ENCODE measurements around the gene PLD1. TPM values are rescaled to one million over a fixed set of nuclear protein-coding genes. Genes with fewer than 3 reads are reported as not detected.

The PLD1 gene
- total RNA-seq, 4 donors from 2014 or later: 30.9 to 67.9 (median 56.0) TPM

GRCh38 chr3:171574556-171575240 is 235.6 kb downstream of the PLD1 start:
- H3K4me1 ChIP-seq: no peaks in the 10 kb centered on the region
- WGBS, 2 donors: 76 to 81% methylated on average over 6 of the region's 6 CpGs
- H3K27me3 ChIP-seq: no peaks in the 10 kb centered on the region
- H3K36me3 ChIP-seq: no peaks in the 10 kb centered on the region
- no peak overlapping the region for H3K27ac ChIP-seq
- no peak for TF ChIP-seq CTCF (IDR thresholded peaks at IDR 0.05)
- TF ChIP-seq POLR2A (IDR thresholded peaks at IDR 0.05): no peak
- DNase-seq: no peak
- intact Hi-C loops (cut with DNase I): no loop called here
- H3K9me3 ChIP-seq: no peaks in the 10 kb centered on the region
- no peak overlapping the region for H3K4me3 ChIP-seq

- intact Hi-C loops (cut with DNase I): loop anchor here (10.0 kb wide), 2 partner anchors 515 to 605 kb away; no protein-coding TSS in a partner anchor
- peak in 1 of 6 experiments; percentile 5 for TF ChIP-seq CTCF (IDR thresholded peaks at IDR 0.05)
- TF ChIP-seq POLR2A (IDR thresholded peaks at IDR 0.05): no peak
- WGBS, 2 donors: 84 to 89% methylated on average over 7 of the region's 7 CpGs
Measured at GRCh38 chr3:171569571-171570132, 240.6 kb downstream of the PLD1 start.

GRCh38 chr3:171568766-171569165 is 241.5 kb downstream of the PLD1 start:
- H3K4me3 ChIP-seq: no peak overlapping the region
- H3K27ac ChIP-seq: no peak overlapping the region
- H3K36me3 ChIP-seq: no peaks in the 10 kb centered on the region
- intact Hi-C loops (cut with DNase I): loop anchor here (10.0 kb wide), 2 partner anchors 514 to 604 kb away; no protein-coding TSS in a partner anchor
- TF ChIP-seq CTCF (IDR thresholded peaks at IDR 0.05): no peak
- no peak for TF ChIP-seq POLR2A (IDR thresholded peaks at IDR 0.05)
- H3K27me3 ChIP-seq: no peaks in the 10 kb centered on the region
- no peaks in the 10 kb centered on the region for H3K9me3 ChIP-seq
- H3K4me1 ChIP-seq: no peaks in the 10 kb centered on the region
- no peak for DNase-seq

More at GRCh38 chr3:171569571-171570132, 240.6 kb downstream of the PLD1 start:
- H3K27me3 ChIP-seq: no peaks in the 10 kb centered on the region
- no peak overlapping the region for H3K4me3 ChIP-seq
- H3K9me3 ChIP-seq: no peaks in the 10 kb centered on the region
- H3K36me3 ChIP-seq: no peaks in the 10 kb centered on the region
- no peaks in the 10 kb centered on the region for H3K4me1 ChIP-seq
- DNase-seq: no peak
- H3K27ac ChIP-seq: no peak overlapping the region

GRCh38 chr3:171566803-171567422 is 243.4 kb downstream of the PLD1 start:
- intact Hi-C loops (cut with DNase I): loop anchor here (10.0 kb wide), 2 partner anchors 512 to 602 kb away; no protein-coding TSS in a partner anchor

More at GRCh38 chr3:171566803-171567422, 243.4 kb downstream of the PLD1 start:
- H3K4me3 ChIP-seq: no peak overlapping the region
- no peak for DNase-seq
- H3K27ac ChIP-seq: no peak overlapping the region
- H3K27me3 ChIP-seq: no peaks in the 10 kb centered on the region
- no peaks in the 10 kb centered on the region for H3K9me3 ChIP-seq
- 0 to 2% methylated on average over 4 of the region's 4 CpGs for WGBS, 2 donors
- TF ChIP-seq CTCF (IDR thresholded peaks at IDR 0.05) (peak; percentile 57 to 84 (median 78)), POLR2A (IDR thresholded peaks at IDR 0.05) (no peak)
- H3K36me3 ChIP-seq: no peaks in the 10 kb centered on the region
- no peaks in the 10 kb centered on the region for H3K4me1 ChIP-seq

Measured in esophagus squamous epithelium (tissue), 5 donors.